ENCODE measurements around the gene NPC1. TPM values are rescaled to one million over a fixed set of nuclear protein-coding genes. Genes with fewer than 3 reads are reported as not detected.

The NPC1 gene
- 16.0 TPM for total RNA-seq
- long read RNA-seq, full-length matches to known transcripts: 2 of 17 reads
- long read RNA-seq, partial matches to known transcripts: 7 of 17 reads
- long read RNA-seq, other reads (novel, unspliced or antisense): 8 of 17 reads

DNA sequence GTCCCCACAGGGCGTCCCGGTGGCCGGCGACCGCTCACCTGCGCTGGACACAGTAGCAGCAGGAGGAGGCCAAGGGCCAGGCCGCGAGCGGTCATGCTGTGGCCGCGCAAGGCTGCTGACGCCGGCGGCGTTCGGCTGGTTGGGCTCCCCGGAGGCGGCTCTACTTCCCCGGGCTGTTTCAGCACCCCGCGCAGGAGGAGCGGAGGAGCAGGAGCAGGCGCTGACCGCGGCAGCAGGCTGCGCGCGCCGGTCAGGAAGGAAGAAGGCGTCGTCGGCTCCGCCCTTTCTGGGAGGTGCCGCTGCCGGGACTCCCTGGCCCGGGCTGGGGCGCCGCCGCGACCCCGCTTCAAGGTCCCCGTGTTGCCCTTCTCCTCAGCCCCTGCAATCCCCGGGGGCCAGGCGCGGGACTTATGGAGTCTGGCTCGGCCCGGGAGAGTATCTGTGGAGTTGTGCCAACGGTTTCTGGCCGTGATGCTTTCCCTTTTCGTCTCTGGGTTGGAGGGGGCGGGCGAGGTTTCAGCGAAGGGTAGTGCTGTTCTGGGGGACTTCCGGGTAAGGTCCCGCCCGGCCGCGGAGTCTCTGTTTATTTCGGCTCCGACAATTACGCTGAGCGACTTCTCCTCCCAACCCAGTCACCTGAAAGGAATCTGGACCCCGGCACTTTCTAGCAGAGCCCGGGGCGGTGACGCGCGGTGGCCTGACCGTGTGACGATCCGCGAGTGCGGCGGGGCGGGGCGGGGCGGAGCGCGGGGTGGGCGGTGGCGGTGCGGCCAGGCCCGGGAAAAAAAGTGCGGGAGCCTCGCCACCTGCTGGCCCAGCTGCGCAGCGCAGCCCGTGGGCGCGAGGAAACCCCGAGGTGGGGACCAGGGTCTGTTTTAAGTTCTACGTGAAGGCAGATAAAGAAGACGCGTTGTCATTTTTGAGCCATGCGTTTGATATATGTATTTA, at the start of gene NPC1:
Gene NPC1 (minus strand): TSS at position 258 of the 948 bp plus-strand sequence. CDS start 163 bp downstream, at position 95.
- peak; percentile 97 for DNase-seq (ENCODE audit: low spot score)
- intact Hi-C loops (cut with DNase I): loop anchor here (1.0 to 2.0 kb wide), 2 partner anchors 72 to 83 kb away; partner anchors contain the start of gene RMC1

DNA sequence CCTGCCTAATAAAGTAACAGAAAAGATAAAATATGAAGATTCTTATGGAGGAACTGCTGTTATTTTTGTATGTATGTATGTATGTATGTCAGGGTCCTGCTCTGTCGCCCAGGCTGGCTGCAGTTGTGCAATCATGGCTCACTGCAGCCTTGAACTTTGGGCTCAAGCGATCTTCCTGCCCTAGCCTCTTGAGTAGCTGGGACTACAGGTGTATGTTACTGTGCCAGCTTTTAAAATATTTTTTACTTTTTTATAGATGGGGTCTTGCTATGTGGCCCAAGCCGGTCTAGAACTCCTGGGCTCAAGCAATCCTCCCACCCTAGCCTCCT, 49.7 kb upstream of the NPC1 start:
- intact Hi-C loops (cut with DNase I): no loop called here
- DNase-seq (ENCODE audit: low spot score): no peak

DNA sequence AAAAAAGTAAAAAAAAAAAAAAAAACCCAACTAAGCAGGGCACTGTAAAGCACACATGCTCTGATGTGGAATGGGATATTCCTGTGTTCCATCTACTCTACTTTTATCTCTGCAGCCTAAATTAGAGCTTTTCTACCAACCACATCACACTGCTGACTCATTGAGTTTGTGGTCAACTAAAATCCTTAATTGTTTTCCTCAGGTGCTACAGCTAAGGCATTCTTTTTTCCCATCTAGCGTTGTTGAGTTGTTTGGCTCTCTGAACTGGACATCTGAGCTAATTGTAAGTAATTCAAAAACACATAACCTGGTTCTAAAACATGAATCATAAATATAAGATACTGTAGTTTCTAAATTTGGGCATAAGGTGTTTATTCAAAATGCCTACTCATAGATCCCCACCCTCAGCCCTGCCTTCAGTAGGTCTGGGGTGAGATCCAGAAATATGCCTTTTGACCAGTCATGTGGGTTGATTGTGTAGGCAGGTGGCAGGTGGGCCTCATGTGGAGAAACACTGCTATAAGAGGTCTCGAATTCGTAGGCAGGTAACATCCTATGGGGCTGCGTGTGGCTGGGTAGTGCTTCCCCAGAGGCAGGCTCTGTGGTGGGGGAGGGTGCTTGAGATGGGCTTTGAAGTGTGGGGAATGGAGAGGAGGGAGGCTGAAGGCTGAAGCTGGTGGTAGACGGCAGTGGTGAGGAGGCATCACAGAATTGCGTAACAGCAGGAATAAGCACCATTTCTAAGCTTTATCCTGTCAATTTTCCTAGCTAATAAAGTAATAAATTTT, 49.2 kb upstream of the NPC1 start:
- DNase-seq (ENCODE audit: low spot score): no peak
- intact Hi-C loops (cut with DNase I): no loop called here

DNA sequence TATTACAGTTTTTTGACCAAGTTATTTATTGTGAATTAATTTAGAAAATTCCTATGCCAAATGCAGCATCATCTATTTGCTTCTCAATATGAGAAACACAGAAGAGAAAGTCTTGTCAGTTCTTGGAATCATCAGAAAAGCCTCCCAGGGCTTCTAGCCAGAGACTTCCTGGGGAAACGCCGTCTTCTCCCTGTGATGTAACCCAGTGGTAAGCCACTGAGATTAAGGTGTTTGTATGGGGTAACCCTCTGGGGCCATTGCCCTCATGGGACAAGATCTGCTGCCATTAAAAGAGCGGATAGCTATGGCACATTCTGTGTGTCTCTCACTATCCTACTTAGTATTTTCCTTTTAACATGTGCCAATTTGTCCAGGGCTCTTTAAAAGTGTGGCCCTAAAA, 48.4 kb upstream of the NPC1 start:
- DNase-seq (ENCODE audit: low spot score): no peak
- intact Hi-C loops (cut with DNase I): no loop called here

DNA sequence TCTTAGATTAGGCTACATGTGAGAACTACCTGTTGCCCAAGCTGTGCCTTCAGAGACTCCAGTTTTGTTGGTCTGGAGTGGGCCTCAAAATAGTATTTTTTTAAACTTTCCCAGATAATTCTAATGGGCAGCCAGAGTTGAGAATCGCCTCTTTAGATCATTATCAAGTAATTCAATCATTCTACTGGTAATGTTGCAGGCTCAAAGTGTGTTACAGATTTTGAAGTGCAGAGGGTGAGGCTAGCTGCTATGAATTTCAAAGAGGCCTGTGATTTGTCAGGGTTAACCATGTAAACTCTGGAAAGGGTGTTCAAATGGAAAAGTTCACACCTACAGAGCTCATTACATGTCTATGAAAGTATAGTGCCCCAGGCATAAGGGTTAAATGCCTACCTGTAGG, 46.3 kb upstream of the NPC1 start:
- intact Hi-C loops (cut with DNase I): no loop called here
- DNase-seq (ENCODE audit: low spot score): no peak

DNA sequence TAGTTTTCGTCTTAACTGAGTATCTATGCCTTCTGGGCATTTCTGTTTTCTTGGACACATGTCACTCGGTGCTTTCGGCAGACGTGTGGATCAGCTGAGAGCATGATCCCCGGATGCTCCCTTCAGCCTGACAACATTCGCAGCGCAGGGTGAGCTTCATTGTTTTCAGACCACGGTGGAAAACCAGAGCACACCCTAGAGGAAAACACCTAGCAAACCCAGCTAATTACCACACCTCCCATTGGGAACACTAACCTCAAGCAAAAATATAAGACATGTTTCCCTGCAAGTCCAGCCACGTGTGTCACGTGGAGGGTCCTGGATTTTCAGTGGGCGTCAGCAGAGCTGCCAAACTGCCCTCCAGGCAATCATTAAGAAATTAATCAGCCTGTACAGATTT, 45.4 kb upstream of the NPC1 start:
- DNase-seq (ENCODE audit: low spot score): no peak
- intact Hi-C loops (cut with DNase I): no loop called here

DNA sequence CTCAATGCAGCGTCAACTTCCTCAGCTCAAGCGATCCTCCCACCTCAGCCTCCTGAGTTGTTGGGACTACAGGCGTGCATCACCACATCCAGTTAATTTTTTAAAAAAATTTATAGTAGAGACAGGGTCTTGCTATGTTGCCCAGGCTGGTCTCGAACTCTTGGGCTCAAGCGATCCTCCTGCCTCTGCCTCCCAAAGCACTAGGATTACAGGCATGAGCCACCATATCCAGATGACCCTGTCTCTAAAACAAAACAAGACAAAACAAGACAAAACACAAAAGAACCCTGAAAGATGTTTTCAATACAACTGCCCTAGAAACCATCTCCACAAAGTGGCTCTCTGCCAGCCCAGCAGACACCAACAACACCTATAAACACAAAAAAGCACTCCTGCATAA, 45.0 kb upstream of the NPC1 start:
- intact Hi-C loops (cut with DNase I): no loop called here
- DNase-seq (ENCODE audit: low spot score): no peak

DNA sequence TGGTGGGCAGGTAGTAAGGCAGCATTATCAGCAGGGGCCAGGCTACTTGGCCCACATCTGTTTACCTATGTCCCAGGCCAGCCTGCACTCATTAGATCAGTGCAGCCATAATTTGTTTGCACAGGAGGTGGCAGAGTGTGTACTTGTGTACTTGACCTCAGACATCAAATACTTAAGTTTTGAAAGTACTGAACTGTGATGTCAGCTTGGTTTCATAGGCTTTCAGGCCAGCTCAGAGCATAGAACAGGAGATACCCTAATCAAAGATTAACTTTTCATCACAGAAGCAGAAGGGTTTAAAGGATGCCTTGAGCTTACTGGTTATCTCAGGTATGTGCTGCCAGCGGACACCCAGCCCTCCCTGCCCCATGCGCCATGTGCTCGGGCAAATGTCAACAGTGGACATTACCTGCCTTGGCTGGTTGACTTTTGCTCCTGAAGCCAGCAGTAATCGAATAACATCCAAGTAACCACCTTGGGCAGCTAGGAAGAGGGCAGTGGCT, 43.2 kb upstream of the NPC1 start:
- DNase-seq (ENCODE audit: low spot score): no peak
- intact Hi-C loops (cut with DNase I): loop anchor here (10.0 kb wide), 1 partner anchor 485 kb away; no protein-coding TSS in a partner anchor

DNA sequence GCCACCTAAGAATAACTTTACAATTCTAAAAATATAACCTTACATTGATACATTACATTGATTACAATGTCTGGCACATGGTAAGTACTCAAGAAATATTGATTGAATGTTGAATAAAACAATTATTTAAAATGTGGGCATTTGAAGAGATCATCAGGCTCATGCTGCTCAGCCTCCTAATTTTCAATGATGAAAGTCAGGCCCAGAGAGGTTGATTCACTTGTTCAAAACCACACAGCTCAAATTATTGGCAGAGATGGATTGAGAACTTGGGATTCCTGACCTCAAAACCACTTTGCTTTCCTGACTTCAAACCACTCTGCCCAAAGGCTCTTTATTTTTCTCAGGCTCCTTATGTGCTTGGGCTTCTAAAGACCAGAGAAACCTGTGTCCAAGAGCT, 41.7 kb upstream of the NPC1 start:
- intact Hi-C loops (cut with DNase I): loop anchor here (10.0 kb wide), 1 partner anchor 487 kb away; no protein-coding TSS in a partner anchor
- DNase-seq (ENCODE audit: low spot score): no peak

DNA sequence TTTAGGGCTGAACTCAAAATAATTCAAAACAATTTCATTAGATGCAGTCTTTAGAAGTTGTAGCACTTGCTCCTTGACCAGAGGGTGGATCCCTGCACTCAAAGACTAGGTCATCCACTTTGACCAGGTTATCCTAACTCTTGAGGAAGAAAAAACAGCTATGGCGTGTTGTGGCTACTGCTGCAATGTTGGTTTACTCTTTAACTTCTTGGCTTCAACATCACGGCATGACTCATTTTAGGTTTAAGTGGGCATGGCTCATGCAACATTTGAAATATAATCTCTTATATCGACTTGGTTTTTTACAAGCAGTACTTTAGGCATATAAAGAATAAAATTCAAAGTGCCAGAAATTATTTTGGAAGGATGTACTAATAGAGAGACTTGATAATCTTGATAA, 41.0 kb upstream of the NPC1 start:
- intact Hi-C loops (cut with DNase I): loop anchor here (10.0 kb wide), 1 partner anchor 487 kb away; no protein-coding TSS in a partner anchor
- DNase-seq (ENCODE audit: low spot score): no peak

DNA sequence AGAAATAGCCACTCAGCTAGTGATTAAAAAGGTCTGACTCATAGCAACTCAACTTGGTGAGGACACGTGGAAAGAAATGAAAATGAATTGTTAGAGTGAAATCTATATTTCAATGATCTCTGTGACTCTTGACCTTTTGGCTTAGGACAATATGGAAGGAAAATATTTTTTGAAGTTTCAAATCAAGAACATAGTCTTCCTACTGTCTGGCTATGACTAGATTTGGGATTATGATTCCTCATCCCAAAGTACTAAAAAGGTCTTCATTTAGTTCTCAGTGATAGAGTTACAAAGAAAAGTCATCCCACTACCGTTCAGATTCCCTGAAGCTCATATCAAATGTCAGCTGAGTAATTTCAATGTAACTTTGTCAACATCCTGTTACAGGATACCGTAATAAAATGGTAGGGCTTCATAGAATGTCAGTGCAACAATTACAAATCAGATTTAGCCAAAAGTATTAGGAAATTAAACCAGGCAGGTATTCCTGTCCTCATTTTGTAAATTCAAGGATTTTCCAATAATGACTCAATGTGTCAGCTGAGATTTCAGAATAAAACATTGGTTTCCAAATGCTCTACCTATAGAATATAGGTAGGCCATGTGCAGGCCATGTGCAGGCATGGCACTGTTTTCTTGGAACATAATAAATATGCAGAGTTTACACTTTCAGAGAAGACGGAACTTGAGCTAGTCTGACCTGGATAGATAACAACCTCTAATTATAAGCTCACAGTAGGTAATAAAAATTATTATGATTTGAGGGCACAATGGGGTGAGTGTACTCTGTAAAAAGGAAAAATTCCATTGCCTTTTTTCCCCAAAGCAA, 40.4 kb upstream of the NPC1 start:
- intact Hi-C loops (cut with DNase I): loop anchor here (10.0 kb wide), 1 partner anchor 488 kb away; no protein-coding TSS in a partner anchor
- DNase-seq (ENCODE audit: low spot score): no peak

DNA sequence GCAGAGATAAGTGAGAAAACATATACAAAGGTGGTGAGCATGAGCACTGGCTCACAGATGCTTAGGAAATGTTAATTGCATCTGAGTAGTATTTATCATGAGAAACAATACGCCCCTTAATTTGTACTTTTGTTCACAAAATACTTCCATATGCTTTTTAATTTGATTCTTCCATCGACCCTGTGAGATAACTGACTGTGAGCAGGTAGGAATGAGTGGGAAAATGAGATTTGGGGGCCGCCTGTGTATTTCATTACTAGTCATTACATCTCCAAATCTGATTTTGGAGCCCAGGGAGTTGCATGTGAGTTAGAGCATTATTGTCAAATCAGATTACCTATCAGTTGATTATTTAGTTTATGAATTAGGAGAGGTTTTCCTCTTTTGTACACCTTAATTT, 36.7 kb upstream of the NPC1 start:
- intact Hi-C loops (cut with DNase I): loop anchor here (2.0 to 10.0 kb wide), 3 partner anchors 189 to 492 kb away; no protein-coding TSS in a partner anchor
- no peak for DNase-seq (ENCODE audit: low spot score)

DNA sequence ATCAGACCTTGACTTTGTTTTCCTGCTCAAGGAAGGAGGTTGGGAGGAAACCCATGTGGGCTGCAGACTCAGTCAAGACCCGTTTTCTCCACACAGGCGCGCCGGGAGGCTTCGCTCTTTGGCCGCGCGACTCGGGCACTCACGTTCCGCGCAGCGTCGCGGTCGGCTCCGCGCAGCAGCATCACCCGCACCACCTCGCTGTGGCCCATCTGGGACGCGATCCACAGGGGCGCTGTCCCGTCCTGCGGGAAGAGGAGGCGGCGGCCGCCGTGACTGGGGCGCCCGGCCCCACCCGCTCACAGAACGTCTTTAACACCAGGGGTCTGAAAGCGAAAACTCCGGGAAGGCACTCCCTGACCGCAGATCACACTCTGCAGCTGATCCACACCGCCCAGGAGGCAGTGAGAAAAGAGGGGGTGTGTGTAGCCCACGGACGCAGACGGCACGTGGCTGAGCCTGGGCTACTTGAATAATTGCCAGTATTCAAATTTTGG, 33.1 kb upstream of the NPC1 start:
- intact Hi-C loops (cut with DNase I): no loop called here
- no peak for DNase-seq (ENCODE audit: low spot score)

DNA sequence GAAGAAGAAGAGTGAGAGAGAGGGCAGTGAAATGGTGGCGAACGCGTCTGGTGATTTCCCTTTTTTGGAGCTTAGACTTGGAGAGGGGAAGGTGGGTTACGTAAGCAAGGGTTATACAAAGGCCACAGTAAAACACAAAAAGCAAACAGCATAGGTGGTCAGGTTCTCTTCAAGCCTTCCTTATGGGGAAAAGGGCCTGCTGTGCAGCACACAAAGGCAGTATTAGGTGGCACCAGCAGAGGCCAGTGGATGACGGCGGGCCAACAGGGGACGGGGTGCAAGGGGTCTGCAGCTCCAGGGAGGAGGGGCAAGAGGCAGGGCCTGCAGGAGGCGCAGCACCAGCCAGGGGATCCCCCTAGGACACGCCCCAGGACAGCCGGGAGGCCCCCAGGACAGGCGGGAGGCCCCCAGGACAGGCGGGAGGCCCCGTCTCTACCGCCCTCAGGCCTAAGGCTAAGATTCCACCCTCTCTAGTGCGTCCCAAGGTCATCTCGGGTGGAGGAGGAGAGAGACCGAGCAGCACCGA, 32.6 kb upstream of the NPC1 start:
- no peak for DNase-seq (ENCODE audit: low spot score)
- intact Hi-C loops (cut with DNase I): no loop called here

DNA sequence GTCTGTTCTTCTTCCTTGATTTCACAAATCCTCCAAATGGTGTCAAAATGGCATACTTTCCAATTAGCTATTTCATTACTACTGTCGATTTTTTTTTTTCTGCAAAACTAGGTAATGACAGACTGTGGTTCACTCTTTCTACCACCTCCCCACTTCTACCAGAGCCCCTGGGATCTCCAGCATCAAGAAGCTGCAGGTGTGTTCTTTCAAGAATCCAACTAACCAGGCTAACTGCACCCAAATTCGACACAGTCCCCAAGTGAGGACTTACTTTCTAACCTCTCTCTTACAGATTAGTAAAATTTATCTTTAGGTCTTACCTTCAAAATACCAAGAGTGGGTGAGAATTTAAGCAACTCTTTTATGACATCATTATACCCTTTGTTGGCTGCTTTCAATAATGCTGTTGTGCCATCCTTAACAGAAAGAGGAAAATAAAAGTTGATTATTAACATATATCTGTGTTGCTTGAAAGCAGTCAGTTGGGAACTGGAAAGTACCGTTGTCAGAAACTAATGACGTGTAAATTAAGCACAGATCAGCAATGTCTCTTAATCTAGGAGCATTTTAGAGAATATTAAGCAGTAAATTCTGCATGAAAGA, 31.2 kb upstream of the NPC1 start:
- intact Hi-C loops (cut with DNase I): no loop called here
- no peak for DNase-seq (ENCODE audit: low spot score)

DNA sequence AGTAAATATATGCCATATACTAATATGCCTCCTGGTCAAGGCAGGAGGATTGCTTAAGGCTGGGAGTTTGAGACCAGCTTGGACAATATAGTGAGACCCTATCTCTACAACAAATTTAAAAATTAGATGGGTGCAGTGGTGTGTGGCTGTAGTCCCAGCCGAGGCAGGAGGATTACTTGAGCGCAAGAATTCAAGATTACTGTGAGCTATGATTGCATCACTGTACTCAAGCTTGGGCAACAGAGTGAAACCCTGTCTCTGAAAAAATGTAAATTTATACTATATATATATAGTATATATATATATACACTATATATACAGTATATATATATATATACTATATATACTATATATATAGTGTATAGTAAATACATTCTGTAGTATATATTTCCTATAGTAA, 30.0 kb upstream of the NPC1 start:
- no peak for DNase-seq (ENCODE audit: low spot score)
- intact Hi-C loops (cut with DNase I): no loop called here

DNA sequence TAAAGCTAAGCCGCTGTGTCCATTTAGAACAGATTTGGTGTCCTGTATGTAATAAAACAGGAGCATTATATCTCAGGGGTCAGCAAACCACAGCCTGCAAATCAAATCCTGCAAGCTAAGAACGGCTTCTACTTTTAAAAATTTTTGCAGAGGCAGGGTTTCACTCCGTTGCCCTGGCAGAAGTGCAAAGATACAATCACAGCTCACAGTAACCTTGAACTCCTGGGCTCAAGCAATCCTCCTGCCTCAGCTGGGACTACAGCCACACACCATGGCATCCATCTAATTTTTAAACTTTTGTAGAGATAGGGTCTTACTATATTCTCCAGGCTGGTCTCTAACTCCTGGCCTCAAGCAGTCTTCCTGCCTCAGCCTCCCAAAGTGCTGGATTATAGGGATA, 28.6 kb upstream of the NPC1 start:
- no peak for DNase-seq (ENCODE audit: low spot score)
- intact Hi-C loops (cut with DNase I): no loop called here

DNA sequence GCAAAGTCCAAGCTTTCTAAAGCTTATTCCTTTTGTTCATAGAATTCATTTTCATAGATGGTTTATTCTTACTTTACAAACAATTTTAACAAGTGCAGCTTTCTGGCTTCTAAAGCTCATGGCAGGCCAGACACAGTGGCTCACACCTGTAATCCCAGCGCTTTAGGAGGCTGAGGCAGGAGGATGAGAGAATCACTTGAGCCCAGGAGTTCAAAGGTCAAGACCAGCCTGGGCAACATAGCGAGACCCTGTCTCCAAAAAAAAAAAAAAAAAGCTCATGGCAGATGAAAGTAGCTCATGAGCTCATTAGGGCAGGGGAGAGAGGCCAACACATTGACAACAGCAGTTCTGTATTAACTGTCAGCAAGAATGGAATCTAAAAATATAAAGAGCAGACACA, 28.1 kb upstream of the NPC1 start:
- DNase-seq (ENCODE audit: low spot score): no peak
- intact Hi-C loops (cut with DNase I): no loop called here
